ENCODE results near the gene CLINT1.

DNA sequence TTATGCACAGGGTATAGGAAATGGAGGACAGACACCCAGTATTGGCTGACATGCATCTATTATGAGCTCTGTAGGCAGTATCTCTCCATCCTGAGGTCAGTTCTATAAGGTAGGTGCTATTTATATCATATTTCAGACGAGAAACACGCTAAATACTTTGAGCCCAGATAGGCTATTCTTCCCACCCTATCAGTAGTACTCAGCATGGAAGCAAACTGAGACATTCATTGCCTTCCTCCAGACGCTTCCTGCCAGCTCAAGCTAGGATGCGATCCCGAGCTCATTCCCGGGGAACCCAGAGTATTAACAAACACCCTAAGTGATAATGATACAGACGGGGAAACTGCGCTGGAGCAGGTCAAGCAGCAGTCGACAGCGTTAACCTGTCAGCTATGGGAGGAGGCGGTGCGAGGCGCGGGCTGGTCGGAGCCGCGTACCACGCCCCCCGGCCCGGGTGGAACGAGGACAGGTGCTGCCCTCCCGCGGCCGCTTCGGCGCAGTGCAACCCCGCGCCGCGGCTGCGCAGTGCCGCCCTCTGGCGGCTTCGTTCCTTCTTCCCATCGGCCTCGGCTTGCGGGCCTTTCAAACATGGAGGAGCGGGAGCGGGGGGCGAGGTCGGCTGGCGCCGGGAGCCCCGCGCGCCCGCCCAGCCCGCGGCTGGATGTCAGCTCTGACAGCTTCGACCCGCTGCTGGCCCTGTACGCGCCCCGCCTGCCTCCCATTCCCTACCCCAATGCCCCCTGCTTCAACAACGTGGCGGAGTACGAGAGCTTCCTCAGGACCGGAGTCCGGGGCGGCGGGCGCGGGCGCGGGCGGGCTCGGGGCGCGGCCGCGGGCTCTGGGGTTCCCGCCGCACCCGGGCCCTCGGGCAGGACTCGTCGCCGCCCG lies 115.5 kb downstream of the CLINT1 start, which contains the start of gene LSM11:
- TF ChIP-seq, protein P1, sequence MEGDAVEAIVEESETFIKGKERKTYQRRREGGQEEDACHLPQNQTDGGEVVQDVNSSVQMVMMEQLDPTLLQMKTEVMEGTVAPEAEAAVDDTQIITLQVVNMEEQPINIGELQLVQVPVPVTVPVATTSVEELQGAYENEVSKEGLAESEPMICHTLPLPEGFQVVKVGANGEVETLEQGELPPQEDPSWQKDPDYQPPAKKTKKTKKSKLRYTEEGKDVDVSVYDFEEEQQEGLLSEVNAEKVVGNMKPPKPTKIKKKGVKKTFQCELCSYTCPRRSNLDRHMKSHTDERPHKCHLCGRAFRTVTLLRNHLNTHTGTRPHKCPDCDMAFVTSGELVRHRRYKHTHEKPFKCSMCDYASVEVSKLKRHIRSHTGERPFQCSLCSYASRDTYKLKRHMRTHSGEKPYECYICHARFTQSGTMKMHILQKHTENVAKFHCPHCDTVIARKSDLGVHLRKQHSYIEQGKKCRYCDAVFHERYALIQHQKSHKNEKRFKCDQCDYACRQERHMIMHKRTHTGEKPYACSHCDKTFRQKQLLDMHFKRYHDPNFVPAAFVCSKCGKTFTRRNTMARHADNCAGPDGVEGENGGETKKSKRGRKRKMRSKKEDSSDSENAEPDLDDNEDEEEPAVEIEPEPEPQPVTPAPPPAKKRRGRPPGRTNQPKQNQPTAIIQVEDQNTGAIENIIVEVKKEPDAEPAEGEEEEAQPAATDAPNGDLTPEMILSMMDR (IDR thresholded peaks at IDR 0.05), result peak; percentile 97 to 100 (median 99)
- TF ChIP-seq EP300 (IDR thresholded peaks at IDR 0.05), result no peak
- no peak for TF ChIP-seq POLR2A (IDR thresholded peaks at IDR 0.05)
